LHCN-M2 (cell line): ENCODE measurements around the gene CWC25. TPM values are rescaled to one million over a fixed set of nuclear protein-coding genes. Genes with fewer than 3 reads are reported as not detected.
"Not testable (repeated sequence)": the region's sequence is repeated elsewhere in the genome, so short reads cannot be mapped to it uniquely, and the experiment has no call there.

Source experiments
- DNase-seq: peaks from one replicate; pipeline ENCODE4 v3.0.0-alpha.2; 2012; ENCODE audit warnings: low read depth
- total RNA-seq: library from RNA; depleted of rRNA; stranded (reverse); fragments of >200 nt; gene quantifications from 2 replicates; pipeline ENCODE4 v1.2.3, GENCODE V29; 2014; rRNA removed

Gene CWC25
- total RNA-seq, 1 experiment from 2014 or later: 10.1 TPM

DNA sequence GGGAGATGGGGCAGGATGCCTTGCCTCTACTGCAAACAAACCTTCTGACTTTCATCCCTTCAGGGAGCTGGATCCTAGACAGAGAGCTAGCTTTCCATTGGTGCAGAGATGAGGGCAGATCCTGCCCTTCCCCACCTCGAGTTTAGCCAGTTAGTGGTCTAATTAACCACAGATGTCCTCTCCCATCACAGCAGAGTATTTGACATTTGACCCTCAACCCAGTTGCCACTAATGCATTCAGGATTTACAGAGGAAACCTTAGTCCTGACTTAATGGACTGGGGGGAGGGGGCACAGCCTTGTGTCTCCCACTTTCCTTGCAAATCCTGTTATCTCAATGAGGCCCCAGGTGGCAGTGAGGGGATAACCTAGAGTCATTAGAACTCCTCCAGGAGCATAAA lies 35.9 kb downstream of the CWC25 start:
- DNase-seq: peak; percentile 78

GRCh38 chr17:38787999-38788398 lies 37.1 kb downstream of the CWC25 start:
- not testable (repeated sequence) for DNase-seq

- DNase-seq: no peak
These were observed 38.7 kb downstream of the CWC25 start for GRCh38 chr17:38786372-38786771.

- no peak for DNase-seq
These were observed 41.9 kb downstream of the CWC25 start for GRCh38 chr17:38783227-38783626.

- no peak for DNase-seq
These were observed 45.0 kb downstream of the CWC25 start for GRCh38 chr17:38779965-38780752.

GRCh38 chr17:38777641-38778250 lies 47.4 kb downstream of the CWC25 start:
- no peak for DNase-seq

DNA sequence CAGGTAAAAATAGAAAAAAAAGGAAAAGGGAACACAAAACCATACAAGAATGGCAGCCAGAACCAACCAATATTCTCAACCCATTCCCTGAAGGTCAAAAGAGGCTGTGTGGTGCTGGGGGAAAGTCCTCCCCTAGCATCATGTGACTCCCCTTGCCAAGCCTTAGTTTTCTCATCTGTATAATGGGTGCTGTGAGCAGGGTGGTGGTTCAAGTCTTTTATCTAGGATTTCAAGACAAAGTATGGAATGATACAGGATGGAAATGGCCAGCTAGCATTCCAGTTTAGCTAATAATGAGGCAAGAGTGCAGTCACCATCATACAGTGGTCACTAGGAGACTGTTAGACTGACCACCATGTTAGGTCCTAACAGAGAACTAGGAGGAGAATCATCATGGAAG lies 51.9 kb downstream of the CWC25 start:
- no peak for DNase-seq

- DNase-seq: no peak
These were observed 56.7 kb downstream of the CWC25 start for GRCh38 chr17:38768417-38768816.

DNA sequence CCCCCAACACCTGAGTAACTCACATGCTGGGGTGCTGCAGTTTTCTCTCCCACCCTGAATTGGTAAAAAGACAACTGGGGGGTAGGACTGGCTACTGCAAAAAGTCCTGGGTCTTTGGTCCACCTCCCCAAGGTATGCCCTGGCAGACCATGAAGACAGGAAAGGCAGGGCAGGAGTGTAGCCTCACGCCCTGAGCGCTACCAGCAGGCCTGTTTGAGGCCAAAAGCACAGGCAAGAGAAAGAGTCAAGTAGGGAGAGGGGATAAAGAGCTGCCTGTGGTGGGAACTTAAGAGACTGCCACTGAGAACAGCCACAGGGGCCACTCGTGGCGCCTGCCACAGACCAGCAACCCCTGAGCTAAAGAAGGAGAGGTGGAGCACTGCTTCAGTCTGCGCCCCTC lies 58.8 kb downstream of the CWC25 start:
- no peak for DNase-seq

DNA sequence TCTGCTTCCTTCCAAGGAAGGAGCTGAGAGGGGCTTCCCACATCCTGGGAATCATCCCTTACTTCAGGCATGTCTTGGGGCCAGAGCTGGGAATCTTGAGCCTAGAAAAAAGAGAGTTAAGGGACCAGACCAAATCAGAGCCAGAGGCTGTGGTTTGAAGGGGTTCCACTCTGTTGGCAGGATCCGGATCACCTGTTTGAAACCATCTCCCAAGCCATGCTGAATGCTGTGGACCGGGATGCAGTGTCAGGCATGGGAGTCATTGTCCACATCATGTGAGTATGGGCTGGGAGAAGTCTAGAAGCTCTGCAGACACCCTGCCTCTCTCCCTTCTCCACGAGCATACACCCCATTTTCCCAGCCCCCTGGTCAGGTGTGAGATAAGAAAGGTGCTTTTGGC lies 62.9 kb downstream of the CWC25 start:
- DNase-seq: peak; percentile 41

DNA sequence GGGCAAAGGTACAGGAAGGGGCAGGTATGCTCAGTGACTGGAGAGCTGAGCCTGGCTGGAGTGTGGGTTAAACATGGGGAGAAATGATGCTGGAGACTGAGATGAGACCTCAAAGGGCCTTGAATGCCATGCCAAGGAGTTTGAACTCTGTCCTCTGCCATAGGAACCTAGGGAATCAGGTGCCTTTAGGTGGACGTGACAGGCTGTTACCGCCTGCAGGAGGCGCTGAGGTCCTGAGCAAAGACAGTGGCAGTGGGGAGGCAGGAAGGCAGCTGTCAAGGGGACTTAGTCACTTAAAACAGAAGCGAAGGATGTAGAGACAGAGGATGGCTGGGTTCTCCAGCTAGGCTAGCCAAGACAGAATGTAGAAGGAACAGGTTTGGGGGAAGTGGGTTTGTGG lies 63.5 kb downstream of the CWC25 start:
- peak; percentile 63 for DNase-seq

DNA sequence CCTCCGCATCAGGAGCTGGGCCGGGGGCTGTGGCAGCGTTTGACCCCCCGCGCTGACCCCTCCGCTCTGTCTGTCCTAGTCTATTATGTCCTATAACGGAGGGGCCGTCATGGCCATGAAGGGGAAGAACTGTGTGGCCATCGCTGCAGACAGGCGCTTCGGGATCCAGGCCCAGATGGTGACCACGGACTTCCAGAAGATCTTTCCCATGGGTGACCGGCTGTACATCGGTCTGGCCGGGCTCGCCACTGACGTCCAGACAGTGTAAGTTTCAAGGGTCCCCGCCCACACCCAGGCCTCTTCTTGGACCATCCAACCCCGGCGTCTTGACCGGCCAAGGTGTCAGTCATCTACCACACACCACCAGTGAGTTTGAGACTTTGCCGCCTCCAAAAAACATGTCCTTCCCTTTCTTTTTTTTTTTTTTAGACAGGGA lies 72.0 kb downstream of the CWC25 start:
- no peak for DNase-seq

DNA sequence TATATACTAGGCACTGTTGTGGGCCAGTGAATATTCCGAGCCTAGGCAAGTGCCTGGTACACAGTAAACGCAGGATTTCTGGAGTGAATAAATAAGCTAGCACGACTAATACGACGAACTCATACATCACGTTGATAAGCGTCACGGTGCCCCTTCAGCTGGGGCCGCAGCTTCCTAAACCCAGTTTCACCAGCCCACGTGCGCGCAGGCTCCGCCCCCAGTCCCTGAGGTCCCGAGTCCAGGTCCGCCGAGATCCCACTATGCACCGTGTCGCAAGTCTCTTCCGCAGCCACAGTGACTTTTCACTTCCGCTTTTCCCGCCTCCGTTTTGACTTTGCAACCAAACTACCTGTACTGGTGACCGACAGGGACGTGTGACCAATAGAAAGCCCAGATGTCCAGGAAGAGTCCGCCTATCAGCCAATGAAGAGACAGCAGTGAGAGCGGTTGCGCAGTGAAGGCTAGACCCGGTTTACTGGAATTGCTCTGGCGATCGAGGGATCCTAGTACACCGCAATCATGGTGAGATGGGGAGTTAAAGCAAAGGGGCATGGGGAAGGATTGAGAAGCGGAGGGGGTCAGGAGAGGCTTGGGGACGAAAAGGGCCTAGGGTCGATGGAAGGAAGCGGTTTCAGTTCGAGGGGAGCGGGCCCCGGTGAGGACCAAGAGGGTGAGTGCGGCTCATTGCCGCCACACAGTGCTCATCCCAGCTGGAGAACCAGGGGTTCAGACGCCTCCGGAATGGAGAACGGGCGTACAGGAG lies 72.6 kb downstream of the CWC25 start, which contains the start of gene PSMB3:
PSMB3 (plus strand) TSS at position 434 of the 763 bp plus-strand sequence; CDS start at position 520, 86 bp downstream.
- DNase-seq: peak; percentile 99

DNA sequence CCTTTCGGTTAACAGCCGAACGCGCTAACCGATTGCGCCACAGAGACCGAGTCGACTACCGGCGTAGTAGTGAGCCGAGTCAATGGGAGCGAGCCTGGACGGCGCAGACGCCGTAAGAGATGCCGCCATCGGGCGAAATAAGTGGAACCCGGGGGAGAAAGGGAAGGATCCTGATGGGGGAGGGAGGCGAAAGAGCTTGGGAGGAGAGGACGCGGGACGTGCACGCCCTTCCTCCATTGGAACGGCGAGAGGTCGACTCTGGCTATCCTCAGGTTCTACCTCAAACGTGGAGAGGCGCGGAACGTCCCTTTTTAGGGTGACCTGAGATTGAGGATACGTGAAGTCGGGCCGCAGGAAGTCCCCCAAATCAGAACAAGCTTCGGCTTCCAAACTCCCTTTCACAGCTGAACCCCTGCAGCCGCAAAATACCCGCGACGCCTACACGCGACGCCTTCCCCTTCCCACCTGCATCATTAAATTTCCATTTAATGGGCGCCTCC lies 73.3 kb downstream of the CWC25 start:
- DNase-seq: peak; percentile 78

DNA sequence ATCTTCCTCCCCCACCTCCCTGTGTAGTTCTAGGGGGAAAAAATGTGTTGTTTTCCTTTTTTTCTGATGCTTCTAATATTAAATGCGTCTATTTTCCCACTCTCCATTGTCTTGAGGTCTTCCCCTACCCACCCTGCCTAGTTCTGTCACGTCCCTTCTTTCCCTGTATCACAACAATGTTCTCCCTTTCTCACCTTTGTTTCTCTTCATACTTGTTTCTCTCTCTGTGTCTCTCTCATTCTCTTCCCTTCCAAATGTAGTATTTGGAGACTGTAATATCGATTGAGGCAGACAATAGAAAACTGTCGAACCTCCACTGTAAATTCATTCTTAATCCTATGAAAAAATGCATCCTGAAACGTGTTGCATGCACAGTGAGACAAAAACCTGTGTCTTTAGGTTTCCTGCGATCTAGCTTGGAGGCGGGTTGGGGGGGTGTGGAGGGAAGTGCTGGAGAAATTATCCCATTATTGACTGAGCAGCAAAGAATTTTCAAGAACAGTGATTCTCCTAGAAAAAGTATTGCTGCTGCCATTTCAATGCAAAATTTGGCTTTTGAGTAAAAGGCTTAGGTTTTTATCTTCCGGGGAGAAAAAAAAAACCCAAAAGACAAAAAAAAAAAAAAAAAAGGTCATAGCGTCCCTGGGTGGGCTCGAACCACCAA lies 73.8 kb downstream of the CWC25 start:
- no peak for DNase-seq

Other genes with a start within 250 kb of the CWC25 start
- not detected in 2 replicates for gene SRCIN1, start 219.4 kb downstream of the CWC25 start, total RNA-seq
- gene EPOP, start 150.4 kb downstream of the CWC25 start, total RNA-seq: 2.6 and 2.7 TPM in 2 replicates
- 21.4 and 26.8 TPM in 2 replicates for gene MLLT6, start 120.0 kb downstream of the CWC25 start, total RNA-seq
- 7.4 and 9.9 TPM in 2 replicates for gene CISD3, start 95.0 kb downstream of the CWC25 start, total RNA-seq
- 6.4 and 7.7 TPM in 2 replicates for gene PCGF2, start 77.0 kb downstream of the CWC25 start, total RNA-seq
- gene PSMB3, start 72.6 kb downstream of the CWC25 start, total RNA-seq: 233 and 303 TPM in 2 replicates
- 65.9 and 68.3 TPM in 2 replicates for gene PIP4K2B, start 25.8 kb downstream of the CWC25 start, total RNA-seq
- gene RPL23, start 28.4 kb upstream of the CWC25 start, total RNA-seq: 945 and 978 TPM in 2 replicates
- 299 and 362 TPM in 2 replicates for gene LASP1, start 44.7 kb upstream of the CWC25 start, total RNA-seq
- gene FBXO47, start 142.1 kb upstream of the CWC25 start, total RNA-seq: not detected in 2 replicates